GM21576 (cell line): ENCODE measurements around the gene OCEL1.

Experiments used
- ATAC-seq: cut with Tn5 transposase; IDR thresholded peaks from one replicate; pipeline ENCODE4 v1.9.1; 2021; ENCODE audit warnings: mild to moderate bottlenecking, moderate library complexity; ENCODE audit not compliant: unreplicated experiment

The OCEL1 gene

GRCh38 chr19:17209126-17210036, 16.6 kb upstream of the OCEL1 start:
- no peak for ATAC-seq

- ATAC-seq = no peak
Observed at GRCh38 chr19:17210296-17210695, 15.7 kb upstream of the OCEL1 start.

GRCh38 chr19:17211547-17212446, 14.2 kb upstream of the OCEL1 start:
- no peak for ATAC-seq

GRCh38 chr19:17213334-17213733, 12.7 kb upstream of the OCEL1 start:
- ATAC-seq = no peak

GRCh38 chr19:17214508-17215126, 11.4 kb upstream of the OCEL1 start:
- ATAC-seq = no peak

- peak; percentile 71 for ATAC-seq
Observed at GRCh38 chr19:17215127-17215971, 10.7 kb upstream of the OCEL1 start, which contains the start of gene USE1. TSS of gene USE1 (plus strand) at chr19:17215357. CDS start at chr19:17215406, 49 bp downstream.

- no peak for ATAC-seq
Observed at GRCh38 chr19:17216058-17216670, 9.9 kb upstream of the OCEL1 start.

GRCh38 chr19:17219286-17219685, 6.7 kb upstream of the OCEL1 start:
- ATAC-seq = no peak

GRCh38 chr19:17220207-17220758, 5.7 kb upstream of the OCEL1 start:
- no peak for ATAC-seq

- ATAC-seq = no peak
Observed at GRCh38 chr19:17225053-17225452, 973 bp upstream of the OCEL1 start.

GRCh38 chr19:17227798-17228367, 1.9 kb downstream of the OCEL1 start:
- ATAC-seq = no peak

- no peak for ATAC-seq
Observed at GRCh38 chr19:17229890-17230289, 3.9 kb downstream of the OCEL1 start.

- ATAC-seq = no peak
Observed at GRCh38 chr19:17232258-17232657, 6.2 kb downstream of the OCEL1 start.

GRCh38 chr19:17234911-17235299, 8.9 kb downstream of the OCEL1 start:
- peak; percentile 43 for ATAC-seq

GRCh38 chr19:17235300-17235970, 9.4 kb downstream of the OCEL1 start:
- ATAC-seq = peak; percentile 58

- ATAC-seq = peak; percentile 17
Observed at GRCh38 chr19:17235971-17236777, 10.1 kb downstream of the OCEL1 start.

GRCh38 chr19:17236811-17237543, 11.0 kb downstream of the OCEL1 start:
- ATAC-seq = no peak
